ENCODE results near the gene ZBTB5. TPM values are rescaled to one million over a fixed set of nuclear protein-coding genes. Genes with fewer than 3 reads are reported as not detected.
A peak's percentile ranks its signal among the peaks of the same experiment; 100 is the strongest.

Gene ZBTB5
- total and polyA plus RNA-seq, 2 of the 13 experiments (the other 11 are each of a cell fraction or from before 2014, with no cell fraction given) = 12.5 to 20.5 TPM

GRCh38 chr9:37485389-37486255 is 20.4 kb upstream of the ZBTB5 start, which contains the start of gene POLR1E (continued):
- TF ChIP-seq ZNF598 (CRISPR knock-in tag; IDR thresholded peaks at IDR 0.05; ENCODE audit: borderline replicate concordance) = peak; percentile 32; the same call in 1 of the 2 replicates
- no peak for TF ChIP-seq ZNF3 (CRISPR knock-in tag; IDR thresholded peaks at IDR 0.05)
- peak; percentile 22; the same call in 1 of the 2 replicates for TF ChIP-seq ARNT2 (CRISPR knock-in tag; IDR thresholded peaks at IDR 0.05; ENCODE audit: low read depth)
- TF ChIP-seq ZHX1 (CRISPR knock-in tag; IDR thresholded peaks at IDR 0.05; ENCODE audit: low read depth) = peak; percentile 66; the same call in 1 of the 2 replicates
- TF ChIP-seq ZBTB34 (CRISPR knock-in tag; IDR thresholded peaks at IDR 0.05) = no peak
- TF ChIP-seq TFE3 (CRISPR knock-in tag; IDR thresholded peaks at IDR 0.05) = no peak; the same call in 1 of the 2 replicates
- peak; percentile 78 for TF ChIP-seq ZEB1 (IDR thresholded peaks at IDR 0.05; ENCODE audit: insufficient replicate concordance, low read depth)
- TF ChIP-seq HNRNPLL (IDR thresholded peaks at IDR 0.05; ENCODE audit: low read depth, low read length, poor library complexity, severe bottlenecking) = peak; percentile 87
- peak; percentile 88 for TF ChIP-seq POLR2G (IDR thresholded peaks at IDR 0.05; ENCODE audit: low read depth, low read length)
- peak; percentile 70 for TF ChIP-seq SP5 (CRISPR knock-in tag; IDR thresholded peaks at IDR 0.05; ENCODE audit: borderline replicate concordance, low read depth)
- TF ChIP-seq ZSCAN29 (CRISPR knock-in tag; conservative IDR thresholded peaks at IDR 0.05) = peak; percentile 54; the same call in 1 of the 2 replicates
- no peak for TF ChIP-seq THYN1 (CRISPR knock-in tag; IDR thresholded peaks at IDR 0.05; ENCODE audit: borderline replicate concordance, low read depth)
- no peak for TF ChIP-seq ZNF234 (CRISPR knock-in tag; conservative IDR thresholded peaks at IDR 0.05)
- TF ChIP-seq TIGD3 (CRISPR knock-in tag; IDR thresholded peaks at IDR 0.05; ENCODE audit: borderline replicate concordance) = peak; percentile 54; the same call in 1 of the 2 replicates
- no peak for TF ChIP-seq ZNF724P (CRISPR knock-in tag; IDR thresholded peaks at IDR 0.05; ENCODE audit: borderline replicate concordance)
- TF ChIP-seq E2F5 (CRISPR knock-in tag; conservative IDR thresholded peaks at IDR 0.05) = peak; percentile 58; the same call in 1 of the 2 replicates
- TF ChIP-seq ZNF605 (CRISPR knock-in tag; IDR thresholded peaks at IDR 0.05) = peak; percentile 84
- TF ChIP-seq FOXA1 (IDR thresholded peaks at IDR 0.05) = no peak
- TF ChIP-seq FOXA1 (CRISPR knock-in tag; IDR thresholded peaks at IDR 0.05) = no peak
- peak; percentile 50; the same call in 1 of the 2 replicates for TF ChIP-seq PITX1 (CRISPR knock-in tag; IDR thresholded peaks at IDR 0.05)

All from HepG2 (cell line).